H9 (cell line): ENCODE data around the gene BTBD19. TPM values are rescaled to one million over a fixed set of nuclear protein-coding genes. Genes with fewer than 3 reads are reported as not detected.

Experiments used
- DNase-seq: peaks from one replicate; pipeline ENCODE4 v3.0.0-alpha.2; 2017
- H2AFZ ChIP-seq: one replicate; pipeline ENCODE4 v1.6.1; 2013; ENCODE audit warnings: mild to moderate bottlenecking, low read length, control low read depth, moderate library complexity
- H2AK5ac ChIP-seq: 2 replicates; pipeline ENCODE4 v1.6.1; 2013; ENCODE audit warnings: low read length, control low read depth, mixed read lengths; ENCODE audit not compliant: insufficient read length
- H2BK120ac ChIP-seq: one replicate; pipeline ENCODE4 v1.6.1; 2013; ENCODE audit warnings: low read depth, mild to moderate bottlenecking, low read length, control low read depth, inconsistent platforms; ENCODE audit not compliant: poor library complexity, severe bottlenecking
- H2BK12ac ChIP-seq: 2 replicates; pipeline ENCODE4 v1.6.1; 2013; ENCODE audit warnings: low read length, control low read depth, mixed read lengths, low read depth; ENCODE audit not compliant: insufficient read length
- H2BK15ac ChIP-seq: 2 replicates; pipeline ENCODE4 v1.6.1; 2013; ENCODE audit warnings: low read depth, low read length, control low read depth
- H2BK20ac ChIP-seq: one replicate; pipeline ENCODE4 v1.6.1; 2013; ENCODE audit warnings: low read depth, mild to moderate bottlenecking, low read length, control low read depth, inconsistent platforms; ENCODE audit not compliant: poor library complexity, severe bottlenecking
- H2BK5ac ChIP-seq: 2 replicates; pipeline ENCODE4 v1.6.1; 2013; ENCODE audit warnings: low read length, control low read depth, mixed read lengths; ENCODE audit not compliant: insufficient read length
- H3K14ac ChIP-seq: 2 replicates; pipeline ENCODE4 v1.6.1; 2013; ENCODE audit warnings: low read length, control low read depth; ENCODE audit not compliant: insufficient read depth
- H3K18ac ChIP-seq: 2 replicates; pipeline ENCODE4 v1.6.1; 2013; ENCODE audit warnings: low read depth, mild to moderate bottlenecking, mixed read lengths, low read length, control low read depth; ENCODE audit not compliant: insufficient read length
- H3K23ac ChIP-seq: 2 replicates; pipeline ENCODE4 v1.6.1; 2013; ENCODE audit warnings: low read length, control low read depth, mixed read lengths, low read depth; ENCODE audit not compliant: insufficient read length
- H3K23me2 ChIP-seq: 2 replicates; pipeline ENCODE4 v1.6.1; 2013; ENCODE audit warnings: low read depth, mild to moderate bottlenecking, mixed read lengths, low read length, control low read depth; ENCODE audit not compliant: insufficient read length, poor library complexity, severe bottlenecking
- H3K27ac ChIP-seq: 2 replicates; pipeline ENCODE4 v1.5.1; 2013; ENCODE audit warnings: low read length, control low read depth, mixed read lengths, low read depth; ENCODE audit not compliant: insufficient read length
- H3K27me3 ChIP-seq: 2 replicates; pipeline ENCODE4 v1.6.1; 2013; ENCODE audit warnings: low read length, control low read depth, inconsistent platforms; ENCODE audit not compliant: insufficient read depth
- H3K4ac ChIP-seq: 2 replicates; pipeline ENCODE4 v1.6.1; 2013; ENCODE audit warnings: low read depth, mild to moderate bottlenecking, control low read depth, inconsistent platforms, low read length, moderate library complexity
- H3K4me1 ChIP-seq: 2 replicates; pipeline ENCODE4 v1.6.1; 2013; ENCODE audit warnings: low read length, control low read depth, inconsistent platforms; ENCODE audit not compliant: insufficient read depth
- H3K4me2 ChIP-seq: 2 replicates; pipeline ENCODE4 v1.6.1; 2013; ENCODE audit warnings: low read length, control low read depth, mixed read lengths; ENCODE audit not compliant: insufficient read length, insufficient read depth
- H3K56ac ChIP-seq: 2 replicates; pipeline ENCODE4 v1.6.1; 2013; ENCODE audit warnings: low read depth, mild to moderate bottlenecking, mixed read lengths, low read length, control low read depth; ENCODE audit not compliant: insufficient read length
- H3K79me1 ChIP-seq: 2 replicates; pipeline ENCODE4 v1.6.1; 2013; ENCODE audit warnings: low read depth, mild to moderate bottlenecking, moderate library complexity, low read length, control low read depth, inconsistent platforms; ENCODE audit not compliant: insufficient read depth, poor library complexity, severe bottlenecking
- H3K79me2 ChIP-seq: 2 replicates; pipeline ENCODE4 v1.6.1; 2013; ENCODE audit warnings: low read length, control low read depth, inconsistent platforms; ENCODE audit not compliant: insufficient read depth
- H3K9ac ChIP-seq: 2 replicates; pipeline ENCODE4 v1.6.1; 2013; ENCODE audit warnings: low read length, control low read depth, mixed read lengths; ENCODE audit not compliant: insufficient read length; ENCODE audit errors: extremely low read depth
- H3K9me3 ChIP-seq: one replicate; pipeline ENCODE4 v1.6.1; 2013; ENCODE audit warnings: low read depth, low read length, inconsistent platforms; ENCODE audit not compliant: control insufficient read depth
- H3T11ph ChIP-seq: one replicate; pipeline ENCODE4 v1.6.1; 2013; ENCODE audit warnings: mild to moderate bottlenecking, low read length, control low read depth, inconsistent platforms
- H4K20me1 ChIP-seq: one replicate; pipeline ENCODE4 v1.6.1; 2013; ENCODE audit not compliant: control insufficient read depth, insufficient read length, insufficient read depth
- H4K5ac ChIP-seq: 2 replicates; pipeline ENCODE4 v1.6.1; 2013; ENCODE audit warnings: low read depth, mild to moderate bottlenecking, mixed read lengths, low read length, control low read depth; ENCODE audit not compliant: insufficient read length
- H4K8ac ChIP-seq: replicated peaks from 2 replicates; pipeline ENCODE4 v1.6.1; 2013; ENCODE audit warnings: low read length, control low read depth, mixed read lengths, low read depth; ENCODE audit not compliant: insufficient read length
- H4K91ac ChIP-seq: 2 replicates; pipeline ENCODE4 v1.6.1; 2013; ENCODE audit warnings: low read depth, mild to moderate bottlenecking, moderate library complexity, mixed read lengths, low read length, control low read depth; ENCODE audit not compliant: insufficient read length
- H3K27ac Mint-ChIP-seq, 3 experiments: 2 replicates in 2 of 3; 3 replicates in 1 of 3; pipeline ENCODE4 v1.8.0; 2020 to 2021; ENCODE audit warnings: mixed read lengths in 3 of 3, mild to moderate bottlenecking in 1 of 3, moderate library complexity in 1 of 3
- H3K27me3 Mint-ChIP-seq: 2 replicates; pipeline ENCODE4 v1.8.0; 2021; ENCODE audit warnings: low read depth, mild to moderate bottlenecking, moderate library complexity, mixed read lengths
- H3K36me3 Mint-ChIP-seq, 3 experiments: 2 replicates in 2 of 3; 3 replicates in 1 of 3; pipeline ENCODE4 v1.8.0; 2020 to 2021; ENCODE audit warnings: low read depth in 3 of 3, mixed read lengths in 3 of 3; ENCODE audit not compliant: insufficient read depth in 1 of 3
- H3K4me1 Mint-ChIP-seq, 2 experiments: 2 replicates each; pipeline ENCODE4 v1.8.0; 2020; ENCODE audit warnings: mixed read lengths in 2 of 2
- H3K4me3 Mint-ChIP-seq, 2 experiments: 2 replicates in 1 of 2; 3 replicates in 1 of 2; pipeline ENCODE4 v1.8.0; 2020 to 2021; ENCODE audit warnings: mild to moderate bottlenecking in 2 of 2, mixed read lengths in 2 of 2, moderate library complexity in 1 of 2
- H3K9me3 Mint-ChIP-seq, 2 experiments: 2 replicates in 1 of 2; 3 replicates in 1 of 2; pipeline ENCODE4 v1.8.0; 2020; ENCODE audit warnings: mild to moderate bottlenecking in 2 of 2, mixed read lengths in 2 of 2, moderate library complexity in 1 of 2
- WGBS: extraction: QIAGEN DNeasy Blood & Tissue Kit; methylation state at CpG from one replicate; pipeline ENCODE4 v1.1.7; 2013; ENCODE audit warnings: missing lambda C conversion rate, low lambda C conversion rate, mixed read lengths; ENCODE audit not compliant: insufficient read length; ENCODE audit errors: extremely low coverage; 5-methylcytosine and 5-hydroxymethylcytosine counted together
- total RNA-seq: library from RNA; stranded (reverse); gene quantifications from 2 replicates; pipeline ENCODE4 v1.2.1, GENCODE V29; 2021
- TF ChIP-seq, protein P1 (sequence below): fragments of 200-600 bp; sonication (generic); conservative IDR thresholded peaks from 3 replicates; pipeline ENCODE4 v1.8.0; 2021; ENCODE audit warnings: antibody characterized with exemption, mild to moderate bottlenecking

The BTBD19 gene
- total RNA-seq, 1 experiment from 2014 or later, result 1.9 TPM

DNA sequence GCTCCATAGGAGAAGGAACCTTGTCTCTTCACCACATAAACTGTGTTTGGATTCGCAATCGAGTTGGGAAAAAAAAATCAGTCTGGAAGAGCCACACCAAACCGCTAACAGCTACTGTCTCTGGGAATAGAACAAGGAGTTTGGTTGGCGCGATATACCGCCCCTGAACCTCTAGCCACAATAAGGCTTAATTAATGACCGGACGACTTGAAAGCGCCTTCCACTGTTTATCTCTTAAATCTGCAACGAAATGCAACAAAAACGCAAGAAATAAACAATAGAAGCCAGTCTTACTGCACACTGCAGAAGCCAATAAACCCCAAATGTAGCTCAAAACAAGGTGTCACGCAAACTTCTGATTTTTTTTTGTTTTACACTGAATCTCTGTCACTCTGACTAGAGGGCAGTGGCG lies 10.9 kb downstream of the BTBD19 start:
- Histone ChIP-seq H3K27ac (peak overlapping the region; percentile 56), H3K4ac (no peak overlapping the region), H2AK5ac (no peak overlapping the region), H3K23me2 (peaks cover 8% of the 10 kb centered on the region), H2BK120ac (no peak overlapping the region), H2BK12ac (no peak overlapping the region), H3K9ac (peak overlapping the region; percentile 49), H2BK20ac (no peak overlapping the region), H4K5ac (no peak overlapping the region), H3K56ac (no peak overlapping the region), H3K4me1 (no peaks in the 10 kb centered on the region; the same call in 1 of the 2 replicates), H3K18ac (peak overlapping the region; percentile 0), H2BK15ac (no peak overlapping the region), H4K91ac (no peak overlapping the region), H3K9me3 (no peaks in the 10 kb centered on the region), H3K14ac (no peak overlapping the region), H3K79me2 (no peaks in the 10 kb centered on the region), H2AFZ (no peak overlapping the region), H3K27me3 (no peaks in the 10 kb centered on the region), H4K20me1 (no peaks in the 10 kb centered on the region), H3K4me2 (peak overlapping the region; percentile 61), H4K8ac (no peak overlapping the region), H3K79me1 (no peaks in the 10 kb centered on the region), H3K23ac (no peak overlapping the region), H3T11ph (no peak overlapping the region), H2BK5ac (no peak overlapping the region)
- TF ChIP-seq, protein P1, sequence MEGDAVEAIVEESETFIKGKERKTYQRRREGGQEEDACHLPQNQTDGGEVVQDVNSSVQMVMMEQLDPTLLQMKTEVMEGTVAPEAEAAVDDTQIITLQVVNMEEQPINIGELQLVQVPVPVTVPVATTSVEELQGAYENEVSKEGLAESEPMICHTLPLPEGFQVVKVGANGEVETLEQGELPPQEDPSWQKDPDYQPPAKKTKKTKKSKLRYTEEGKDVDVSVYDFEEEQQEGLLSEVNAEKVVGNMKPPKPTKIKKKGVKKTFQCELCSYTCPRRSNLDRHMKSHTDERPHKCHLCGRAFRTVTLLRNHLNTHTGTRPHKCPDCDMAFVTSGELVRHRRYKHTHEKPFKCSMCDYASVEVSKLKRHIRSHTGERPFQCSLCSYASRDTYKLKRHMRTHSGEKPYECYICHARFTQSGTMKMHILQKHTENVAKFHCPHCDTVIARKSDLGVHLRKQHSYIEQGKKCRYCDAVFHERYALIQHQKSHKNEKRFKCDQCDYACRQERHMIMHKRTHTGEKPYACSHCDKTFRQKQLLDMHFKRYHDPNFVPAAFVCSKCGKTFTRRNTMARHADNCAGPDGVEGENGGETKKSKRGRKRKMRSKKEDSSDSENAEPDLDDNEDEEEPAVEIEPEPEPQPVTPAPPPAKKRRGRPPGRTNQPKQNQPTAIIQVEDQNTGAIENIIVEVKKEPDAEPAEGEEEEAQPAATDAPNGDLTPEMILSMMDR, result no peak
- peaks cover 24 to 29% of the 10 kb centered on the region in 2 experiments for H3K4me1 Mint-ChIP-seq
- peak overlapping the region; percentile 75 to 78 for H3K4me3 Mint-ChIP-seq
- WGBS, result no CpG with 5 or more reads among the region's 13 CpGs
- H3K27ac Mint-ChIP-seq, result peak overlapping the region; percentile 100
- no peaks in the 10 kb centered on the region for H3K27me3 Mint-ChIP-seq
- peak; percentile 43 for DNase-seq
- H3K9me3 Mint-ChIP-seq, result no peaks in the 10 kb centered on the region; a peak in 1 of 5 replicates
- peaks cover 0 to 5% (median 2%) of the 10 kb centered on the region in 3 experiments; a peak in 2 of 7 replicates for H3K36me3 Mint-ChIP-seq
